Measurements from ENCODE around the gene SELENBP1.

The SELENBP1 gene

DNA sequence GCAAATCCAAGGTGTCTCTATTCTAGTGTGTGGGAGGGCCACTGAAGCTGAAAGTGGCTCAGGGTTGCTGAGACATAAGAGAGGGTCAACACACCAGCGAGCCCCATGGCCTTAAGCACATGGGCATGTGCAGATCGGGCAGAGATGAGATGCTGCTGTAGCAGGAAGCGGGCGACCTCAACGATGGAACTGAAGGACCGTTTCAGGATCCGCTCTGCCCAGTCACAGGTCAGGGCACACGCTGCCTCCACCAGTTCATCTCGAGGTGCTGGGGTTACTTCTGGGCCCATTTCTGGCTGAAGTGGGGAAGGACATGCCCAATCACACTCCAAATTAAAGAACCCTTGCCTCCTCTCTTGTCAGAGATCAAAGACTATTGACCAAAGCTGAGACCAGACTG lies 28.9 kb downstream of the SELENBP1 start:
- no peak for DNase-seq (ENCODE audit: low read depth)

DNA sequence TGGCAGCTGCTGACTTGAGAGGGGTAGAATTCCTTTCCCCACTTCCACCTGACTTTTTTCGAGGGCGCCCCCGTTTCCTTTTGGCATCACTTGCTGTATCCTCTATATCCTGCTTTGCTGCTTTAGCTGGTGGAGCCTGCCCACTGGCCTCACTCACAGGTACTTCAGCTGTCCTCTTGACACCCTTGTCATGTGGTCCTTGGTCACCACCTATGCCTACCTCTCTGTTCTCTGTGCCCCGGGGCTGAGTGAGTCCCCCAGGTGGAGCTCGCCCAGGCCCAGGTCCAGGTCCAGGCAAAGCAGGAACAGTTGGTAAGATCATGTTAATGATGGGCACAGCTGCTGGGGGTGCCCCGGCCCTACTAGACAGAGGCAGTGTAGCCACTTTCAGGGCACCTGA lies 29.9 kb downstream of the SELENBP1 start:
- DNase-seq (ENCODE audit: low read depth), result no peak

DNA sequence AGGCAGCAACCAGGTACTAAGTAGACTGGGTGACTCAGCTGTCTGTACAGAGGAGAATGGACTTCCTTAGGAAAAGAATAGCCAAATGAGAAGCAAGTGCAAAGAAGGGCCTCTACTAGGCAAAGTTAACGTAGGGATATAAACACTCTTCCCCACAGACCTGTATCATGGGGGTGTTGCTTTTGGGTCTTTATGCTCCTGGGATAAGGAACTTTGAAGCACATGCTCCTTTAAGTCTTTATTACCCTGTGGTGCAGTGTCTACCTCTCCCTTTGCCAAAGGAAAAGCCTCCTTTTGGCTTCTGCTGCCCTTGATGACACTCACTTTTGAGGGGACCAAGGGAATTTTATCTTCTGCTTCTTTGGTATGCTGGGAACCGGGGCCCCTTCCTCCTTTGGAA lies 30.5 kb downstream of the SELENBP1 start:
- DNase-seq (ENCODE audit: low read depth), result no peak

DNA sequence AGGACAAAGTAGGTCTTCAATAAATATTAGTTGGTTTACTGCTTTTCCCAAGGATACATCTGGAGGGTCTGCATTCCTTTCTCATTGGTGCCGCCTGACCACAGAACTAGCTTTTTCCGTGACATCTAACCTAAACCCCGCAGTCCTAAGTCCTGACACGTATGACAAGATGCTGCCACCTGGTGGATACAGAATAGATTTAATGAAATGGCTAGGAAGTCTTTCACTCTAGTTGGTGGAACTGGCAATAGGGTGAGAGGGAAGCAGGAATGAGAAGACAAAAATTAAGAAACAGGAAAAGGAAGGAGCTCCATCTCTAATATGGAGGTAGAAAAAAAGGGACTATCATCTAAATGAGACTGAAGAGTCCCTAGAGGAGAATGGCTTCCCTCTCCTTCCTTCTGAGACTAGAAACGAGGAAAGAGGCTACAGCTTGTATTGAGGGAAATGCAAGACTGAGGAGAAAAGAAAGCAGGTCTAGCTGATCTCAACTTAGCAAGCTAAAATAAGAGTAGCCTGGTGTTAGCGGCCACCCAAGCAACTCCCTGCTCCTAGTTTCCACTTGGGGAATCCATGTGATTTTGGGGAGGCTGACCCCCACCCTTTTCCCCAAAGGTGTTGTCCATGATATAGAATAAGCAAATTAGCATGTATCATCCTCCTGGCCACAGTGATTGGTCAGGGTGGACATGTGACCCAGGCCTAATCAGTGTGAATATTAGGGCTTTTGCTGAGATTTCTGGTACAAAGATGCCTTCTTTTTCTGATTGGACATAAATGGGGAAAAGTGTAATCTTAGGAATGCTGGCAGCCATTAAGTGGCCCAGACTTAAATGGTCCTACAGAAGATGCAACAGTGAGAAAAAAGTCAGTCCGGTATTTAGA lies 31.4 kb downstream of the SELENBP1 start:
- no peak for DNase-seq (ENCODE audit: low read depth)

DNA sequence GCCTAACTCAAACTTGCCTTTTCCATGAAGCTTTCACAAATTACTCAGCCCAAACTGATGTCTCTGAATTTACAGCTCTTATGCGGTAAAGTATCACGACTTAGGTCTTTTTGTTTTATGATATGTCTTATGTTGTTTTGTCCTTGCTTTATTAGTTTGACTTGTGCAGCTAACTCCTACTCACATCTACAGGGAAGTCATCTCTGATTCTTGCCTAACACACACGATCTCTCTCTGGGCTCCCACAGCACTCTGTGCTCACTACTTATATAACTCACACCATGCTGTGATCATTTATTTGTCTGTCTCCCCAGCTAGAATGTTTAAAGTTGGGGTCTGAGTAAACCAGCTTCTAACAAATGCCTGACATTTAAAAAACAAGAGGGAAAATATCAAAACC lies 35.9 kb downstream of the SELENBP1 start:
- DNase-seq (ENCODE audit: low read depth), result no peak

DNA sequence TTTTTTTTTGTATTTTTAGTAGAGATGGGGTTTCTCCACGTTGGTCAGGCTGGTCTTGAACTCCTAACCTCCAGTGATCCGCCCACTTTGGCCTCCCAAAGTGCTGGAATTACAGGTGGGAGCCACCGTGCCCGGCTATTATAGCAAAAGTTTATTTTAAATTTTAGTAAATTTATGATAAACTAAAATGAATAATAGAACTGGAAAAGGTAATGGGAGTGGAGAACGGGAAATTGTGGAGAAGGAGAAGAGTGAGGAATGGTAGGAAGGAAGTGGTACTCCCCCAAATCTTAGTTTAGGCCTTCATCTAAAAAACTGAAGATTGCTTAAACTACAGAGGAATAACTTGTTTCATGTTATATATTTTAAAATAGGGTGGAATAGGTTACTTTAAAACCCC lies 37.7 kb downstream of the SELENBP1 start:
- no peak for DNase-seq (ENCODE audit: low read depth)

DNA sequence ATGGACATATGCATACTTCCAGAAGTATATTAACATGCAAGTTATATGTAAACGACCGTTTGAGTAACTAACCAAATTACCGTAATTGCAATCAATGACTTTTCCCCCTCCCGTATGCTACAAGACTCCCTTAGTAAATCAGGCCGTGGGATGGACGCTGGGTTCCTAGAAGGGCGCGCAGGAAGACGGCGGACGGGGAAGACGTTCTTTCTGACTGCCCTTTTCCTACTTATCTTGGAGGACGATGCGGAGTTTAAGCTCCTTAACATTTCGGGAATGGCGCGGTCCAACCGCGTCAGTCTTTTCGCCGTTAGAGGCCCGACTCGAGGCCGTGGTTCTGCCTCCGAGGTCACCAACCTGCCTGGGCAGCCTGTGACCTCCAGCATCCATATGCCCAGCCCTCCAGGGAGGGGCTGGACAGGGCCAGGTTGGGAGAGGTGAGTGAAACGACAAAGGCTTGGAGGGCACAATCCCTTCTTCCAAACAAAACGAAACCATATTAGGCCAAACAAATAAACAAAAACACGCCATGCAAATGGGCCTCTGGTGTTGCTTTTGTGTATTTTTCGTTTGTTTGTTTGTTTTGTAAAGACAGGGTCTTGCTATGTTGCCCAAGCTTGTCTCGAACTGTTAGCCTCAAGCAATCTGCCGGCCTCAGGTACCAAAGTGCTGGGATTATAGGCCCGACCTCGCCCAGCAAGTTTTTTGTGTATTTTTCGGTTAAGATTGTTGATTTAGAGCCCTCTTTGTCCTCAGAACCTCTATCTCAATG lies 44.4 kb downstream of the SELENBP1 start:
- no peak for DNase-seq (ENCODE audit: low read depth)

DNA sequence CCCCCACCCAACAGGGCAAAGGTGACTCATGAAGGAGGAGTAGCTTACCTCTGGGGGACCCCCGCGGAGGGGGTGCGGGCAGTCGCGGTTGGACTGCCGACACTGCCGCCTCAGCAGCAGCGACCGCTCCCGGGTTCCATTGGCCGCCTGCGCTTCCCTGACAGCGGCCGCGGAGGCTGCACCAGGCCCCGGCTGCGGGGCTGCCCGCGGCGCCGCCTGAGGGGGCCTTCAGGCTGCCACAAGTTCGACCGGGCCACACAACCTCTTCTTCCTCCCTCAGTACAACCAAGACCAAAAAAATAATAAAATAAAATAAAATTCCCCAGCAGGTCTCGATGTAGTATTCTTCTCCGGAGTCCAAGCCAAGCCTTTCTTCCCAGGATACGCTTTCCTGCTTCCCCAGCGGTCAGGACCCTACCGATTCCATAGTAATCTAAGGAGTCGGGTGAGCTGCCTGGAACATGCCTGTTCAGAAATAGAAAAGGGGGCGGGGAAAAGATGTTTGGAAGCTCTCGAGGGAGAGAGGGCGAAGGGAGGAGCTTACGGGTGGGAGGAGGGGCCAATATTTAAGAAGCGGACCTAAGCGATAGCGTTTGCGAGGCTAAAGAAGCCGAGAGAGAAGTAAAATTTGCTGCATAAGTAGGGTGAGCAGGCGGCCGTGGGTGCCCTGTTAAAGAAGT lies 45.1 kb downstream of the SELENBP1 start, which contains the start of gene PI4KB:
TSS of gene PI4KB (minus strand) at position 194 of the 680 bp plus-strand sequence. CDS start 10,935 bp downstream, outside the sequence.
- peak; percentile 76 for DNase-seq (ENCODE audit: low read depth)

DNA sequence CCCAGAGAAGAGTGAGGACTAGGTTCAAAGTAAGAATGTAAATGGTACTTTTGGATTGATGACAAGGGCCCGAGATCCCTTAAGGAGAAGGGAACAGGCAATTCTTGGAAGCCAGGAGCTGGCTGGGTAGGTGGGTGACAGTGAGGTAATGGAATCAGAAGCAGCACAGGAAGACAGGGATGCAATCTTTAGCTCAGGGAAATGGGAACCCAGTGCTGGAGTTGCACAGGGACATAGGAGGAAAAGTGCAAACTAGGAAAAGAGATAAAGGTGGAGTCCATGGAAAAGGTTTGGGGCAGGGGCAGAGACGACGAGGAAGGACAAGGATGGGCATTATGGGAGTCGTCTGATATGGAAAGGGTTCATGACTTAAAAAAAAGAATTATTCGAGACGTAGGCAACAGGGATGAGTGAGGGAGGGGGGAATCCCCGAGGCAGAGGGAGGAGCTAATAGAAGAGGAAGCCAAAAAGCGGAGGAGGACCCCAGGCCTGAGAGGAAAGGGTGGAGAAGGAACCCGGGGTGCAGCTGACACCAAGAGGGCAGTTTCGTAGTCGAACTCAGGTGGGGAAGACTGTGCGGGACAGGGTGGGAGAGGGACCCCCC lies 45.8 kb downstream of the SELENBP1 start:
- peak; percentile 21 for DNase-seq (ENCODE audit: low read depth)

DNA sequence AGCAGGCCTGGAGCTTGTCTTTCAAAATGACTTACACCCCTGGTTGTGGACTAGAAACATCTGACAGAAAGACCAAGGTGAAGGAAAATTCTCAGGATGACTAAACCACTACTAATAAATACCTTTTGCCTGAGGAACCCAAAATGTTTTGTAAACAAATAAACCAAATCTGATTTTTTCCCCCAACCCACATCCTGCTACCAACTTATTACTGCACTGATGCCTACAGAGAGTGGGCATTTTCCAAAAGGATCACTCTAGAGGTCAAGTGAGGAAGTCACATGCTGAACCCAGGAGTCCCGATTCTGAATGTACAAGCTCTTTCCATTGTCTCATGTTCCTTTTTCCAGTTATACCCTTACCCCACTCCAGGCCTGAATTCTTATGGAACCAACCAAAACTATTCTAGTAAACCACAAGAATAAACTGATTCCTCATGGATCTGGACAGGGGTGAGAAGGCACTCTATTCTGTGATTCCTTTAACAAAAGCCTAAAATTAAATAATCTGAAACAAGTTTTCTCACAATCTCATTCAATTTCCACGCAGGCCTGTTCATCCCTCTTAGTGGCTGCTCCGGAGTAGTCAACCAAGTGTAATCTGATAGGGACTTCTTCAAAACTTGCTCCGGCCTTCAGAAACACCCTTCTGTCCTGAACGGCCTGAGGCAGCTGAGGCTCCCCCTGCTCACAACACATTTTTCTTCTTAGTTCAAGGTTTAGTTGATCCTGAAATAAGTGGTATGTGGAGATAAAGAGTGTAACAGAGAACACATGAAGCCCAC lies 46.7 kb downstream of the SELENBP1 start:
- DNase-seq (ENCODE audit: low read depth), result no peak

DNA sequence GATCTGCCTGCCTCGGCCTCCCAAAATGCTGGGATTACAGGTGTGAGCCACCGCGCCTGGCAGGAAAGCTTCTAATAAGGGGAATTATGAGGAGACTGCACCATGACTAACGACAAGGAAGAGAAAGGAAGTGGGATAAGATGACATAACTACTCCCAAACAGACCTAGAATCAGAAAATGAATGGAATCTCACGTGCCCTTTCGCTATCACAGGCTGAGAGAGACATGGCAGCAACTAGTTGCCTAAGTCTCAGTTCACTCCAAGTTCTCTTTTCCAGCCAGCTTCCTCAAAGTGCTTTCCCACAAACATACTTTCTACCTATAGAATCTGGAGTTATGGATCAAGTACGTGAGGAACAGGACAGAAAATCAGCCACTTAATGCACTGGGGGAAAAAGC lies 47.3 kb downstream of the SELENBP1 start:
- no peak for DNase-seq (ENCODE audit: low read depth)

DNA sequence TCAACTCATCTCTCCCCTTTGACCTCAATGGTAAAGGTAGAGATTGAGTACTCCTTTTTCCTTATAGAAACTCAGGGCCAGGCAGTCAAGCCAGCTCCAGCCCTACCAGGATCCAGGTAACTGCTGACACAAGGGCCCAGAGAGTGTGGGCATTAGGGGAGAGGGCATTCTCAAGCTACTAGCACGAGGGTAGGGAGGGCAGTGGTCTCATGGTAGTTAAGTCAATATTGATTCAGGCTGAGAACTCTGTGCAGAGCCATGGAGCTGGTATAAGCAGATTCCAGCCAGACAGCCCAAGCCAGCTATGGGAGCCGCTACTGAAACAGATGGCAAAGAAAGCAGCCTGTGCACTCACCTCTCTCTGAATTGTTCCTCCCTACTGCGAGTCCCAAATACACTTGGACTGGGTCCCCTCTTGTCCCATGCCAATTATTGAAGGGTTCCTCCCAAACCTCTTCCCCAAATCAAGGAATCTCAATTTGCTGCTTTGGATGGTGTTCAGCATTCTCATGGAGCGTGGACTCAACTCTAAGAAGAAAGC lies 48.0 kb downstream of the SELENBP1 start:
- no peak for DNase-seq (ENCODE audit: low read depth)

DNA sequence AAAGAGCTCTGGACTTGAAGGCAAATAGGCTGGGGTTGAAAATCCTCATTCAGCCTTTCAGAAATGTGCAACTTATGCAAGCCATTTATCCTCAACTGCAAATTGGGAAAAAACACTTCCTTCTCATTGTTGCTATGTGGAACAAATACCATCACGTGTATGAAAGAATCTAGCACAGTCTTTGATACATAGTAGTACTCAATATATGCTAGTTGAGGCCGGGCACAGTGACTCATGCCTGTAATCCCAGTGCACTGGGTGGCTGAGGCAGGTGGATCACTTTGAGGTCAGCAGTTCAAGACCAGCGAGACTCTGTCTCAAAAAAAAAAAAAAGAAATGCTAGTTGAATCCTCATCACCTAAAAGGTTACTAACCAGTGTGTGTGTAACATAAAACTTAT lies 53.5 kb downstream of the SELENBP1 start:
- DNase-seq (ENCODE audit: low read depth), result no peak

DNA sequence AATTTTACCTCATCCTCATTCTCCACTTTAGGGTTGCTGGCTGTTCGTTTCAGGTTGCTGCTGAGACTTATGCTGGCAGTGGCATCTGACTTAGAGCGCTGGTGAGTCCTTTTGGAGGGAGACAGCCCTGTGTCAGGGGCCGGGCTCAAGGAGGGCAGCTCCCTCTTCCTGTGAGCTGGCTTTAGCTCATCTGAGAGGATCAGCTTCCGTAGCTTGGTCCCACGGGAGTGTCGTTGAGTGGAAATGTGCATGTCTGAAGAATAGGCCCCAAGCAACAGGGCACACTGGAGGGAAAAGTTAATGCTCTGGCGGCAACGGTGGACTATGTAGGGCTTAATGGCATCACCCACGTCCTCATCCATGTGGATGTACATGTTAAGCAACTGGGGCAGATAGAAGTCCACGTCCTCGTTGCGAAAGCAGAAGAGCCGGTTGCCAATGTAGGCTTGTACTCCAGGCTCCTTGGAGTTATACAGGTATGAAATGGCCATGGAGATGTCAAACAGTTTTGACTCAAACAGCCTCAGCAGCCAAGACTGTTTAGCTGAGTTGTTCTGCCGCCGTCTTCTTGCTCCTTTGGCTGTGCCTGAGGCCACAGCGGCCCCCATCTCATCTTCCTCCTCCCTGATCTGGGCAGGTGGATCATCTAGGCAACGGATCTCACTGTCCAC lies 56.8 kb downstream of the SELENBP1 start:
- DNase-seq (ENCODE audit: low read depth), result no peak

All from stimulated activated CD8-positive, alpha-beta memory T cell treated with anti-CD3 and anti-CD28 coated beads, Interleukin-7, amount 100 ng/mL, for 24 hours (primary cell).